GM12801 (cell line): ENCODE measurements around the gene LYPD3.

ENCODE experiments used
- TF ChIP-seq, protein P1 (sequence below): IDR thresholded peaks from one replicate; pipeline ENCODE4 v1.5.1; 2011; ENCODE audit warnings: control low read depth; ENCODE audit not compliant: insufficient read length; ENCODE audit errors: extremely low read depth

LYPD3 gene

DNA sequence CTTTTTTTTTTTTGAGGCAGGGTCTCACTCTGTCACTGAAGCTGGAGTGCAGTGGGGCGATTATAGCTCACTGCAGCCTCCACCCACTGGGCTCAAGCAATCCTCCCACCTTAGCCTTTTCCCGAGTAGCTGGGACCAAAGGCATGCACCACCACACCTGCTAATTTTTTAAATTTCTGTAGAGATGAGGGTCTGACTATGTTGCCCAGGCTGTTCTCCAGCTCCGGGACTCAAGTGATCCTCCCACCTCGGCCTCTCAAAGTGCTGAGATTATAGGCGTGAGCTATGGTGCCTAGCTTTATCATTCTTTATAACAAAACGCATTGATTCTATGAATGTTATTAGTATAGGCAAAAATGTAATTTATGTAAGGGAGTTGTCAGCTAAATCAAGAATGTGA is 17.9 kb upstream of the LYPD3 start:
- TF ChIP-seq, protein P1, sequence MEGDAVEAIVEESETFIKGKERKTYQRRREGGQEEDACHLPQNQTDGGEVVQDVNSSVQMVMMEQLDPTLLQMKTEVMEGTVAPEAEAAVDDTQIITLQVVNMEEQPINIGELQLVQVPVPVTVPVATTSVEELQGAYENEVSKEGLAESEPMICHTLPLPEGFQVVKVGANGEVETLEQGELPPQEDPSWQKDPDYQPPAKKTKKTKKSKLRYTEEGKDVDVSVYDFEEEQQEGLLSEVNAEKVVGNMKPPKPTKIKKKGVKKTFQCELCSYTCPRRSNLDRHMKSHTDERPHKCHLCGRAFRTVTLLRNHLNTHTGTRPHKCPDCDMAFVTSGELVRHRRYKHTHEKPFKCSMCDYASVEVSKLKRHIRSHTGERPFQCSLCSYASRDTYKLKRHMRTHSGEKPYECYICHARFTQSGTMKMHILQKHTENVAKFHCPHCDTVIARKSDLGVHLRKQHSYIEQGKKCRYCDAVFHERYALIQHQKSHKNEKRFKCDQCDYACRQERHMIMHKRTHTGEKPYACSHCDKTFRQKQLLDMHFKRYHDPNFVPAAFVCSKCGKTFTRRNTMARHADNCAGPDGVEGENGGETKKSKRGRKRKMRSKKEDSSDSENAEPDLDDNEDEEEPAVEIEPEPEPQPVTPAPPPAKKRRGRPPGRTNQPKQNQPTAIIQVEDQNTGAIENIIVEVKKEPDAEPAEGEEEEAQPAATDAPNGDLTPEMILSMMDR: no peak

DNA sequence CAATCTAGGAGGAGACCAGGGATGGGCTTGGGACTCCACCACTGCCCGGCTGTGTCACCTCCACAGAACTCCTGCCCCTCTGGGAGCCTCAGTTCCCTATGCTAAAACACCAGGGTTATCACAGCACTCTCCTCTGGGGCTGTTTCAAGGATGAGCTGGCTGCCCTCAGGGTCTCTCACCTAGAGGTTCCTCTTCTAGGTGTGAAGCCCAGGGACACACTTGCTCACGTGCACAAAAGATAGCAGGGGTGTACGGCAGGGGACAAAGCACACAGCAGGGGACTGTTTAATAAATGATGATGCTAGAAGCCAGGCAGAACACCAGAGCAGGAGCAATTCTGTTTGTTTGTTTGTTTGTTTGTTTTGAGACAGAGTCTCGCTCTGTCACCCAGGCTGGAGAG is 16.8 kb upstream of the LYPD3 start:
- TF ChIP-seq, protein P1: no peak

DNA sequence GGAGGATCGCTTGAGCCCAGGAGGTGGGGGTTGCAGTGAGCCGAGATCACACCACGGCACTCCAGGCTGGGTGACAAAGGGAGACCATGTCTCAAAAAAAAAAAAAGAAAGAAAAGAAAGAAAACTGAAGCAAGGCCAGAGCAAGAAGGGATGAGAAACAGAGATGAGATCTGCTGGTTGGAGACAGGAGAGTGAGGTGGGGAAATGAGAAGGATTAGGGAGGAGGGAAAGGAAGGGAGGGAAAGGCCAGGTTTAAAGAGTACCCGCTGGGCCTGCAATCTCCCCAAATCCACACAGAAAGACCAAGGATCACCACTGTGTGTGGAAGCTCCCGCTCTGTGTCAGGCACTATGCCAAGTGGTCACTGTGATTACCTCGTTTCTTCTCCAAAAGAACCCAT is 16.3 kb upstream of the LYPD3 start:
- TF ChIP-seq, protein P1: no peak

DNA sequence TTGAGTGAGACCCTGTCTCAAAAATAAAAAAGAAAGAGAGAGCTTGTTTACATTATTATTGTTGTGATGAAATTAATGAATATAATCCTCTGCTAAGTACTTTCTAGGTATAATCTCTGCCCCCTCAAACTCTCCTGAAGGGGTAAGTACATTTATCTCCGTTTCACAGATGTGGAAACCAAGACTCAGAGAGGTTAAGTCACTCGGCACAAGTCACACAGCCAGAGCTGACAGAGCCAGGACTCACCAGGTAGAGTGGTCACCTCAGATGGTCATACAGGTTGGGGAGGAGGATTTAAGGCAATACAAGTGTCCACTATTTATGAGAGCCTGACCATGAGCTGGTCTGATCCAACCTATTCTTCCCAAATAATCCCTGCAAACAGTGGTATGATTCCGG is 15.2 kb upstream of the LYPD3 start:
- TF ChIP-seq, protein P1: no peak

DNA sequence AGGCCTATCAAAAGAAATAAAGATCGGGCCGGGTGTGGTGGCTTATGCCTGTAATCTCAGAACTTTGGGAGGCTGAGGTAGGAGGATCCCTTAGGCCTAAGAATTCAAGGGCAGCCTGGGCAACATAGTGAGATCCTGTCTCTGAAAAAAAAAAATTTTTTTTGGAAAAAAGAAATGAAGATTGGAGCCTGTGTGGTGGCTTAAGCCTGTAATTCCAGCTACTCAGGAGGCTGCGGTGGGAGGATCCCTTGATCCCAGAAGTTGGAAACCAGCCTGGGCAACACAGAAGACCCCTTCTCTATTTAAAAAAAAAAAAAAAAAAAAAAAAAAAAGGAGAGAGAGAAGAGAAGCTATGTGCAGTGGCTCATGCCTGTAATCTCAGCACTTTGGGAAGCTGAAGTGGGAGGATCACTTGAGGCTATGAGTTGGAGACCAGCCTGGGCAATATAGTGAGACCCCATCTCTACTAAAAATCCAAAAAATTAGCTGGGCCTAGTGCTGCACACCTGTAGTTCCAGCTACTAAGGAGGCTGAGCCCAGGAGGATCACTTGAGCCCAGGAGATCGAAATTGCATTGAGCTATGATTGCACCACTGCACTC is 14.7 kb upstream of the LYPD3 start:
- TF ChIP-seq, protein P1: no peak

DNA sequence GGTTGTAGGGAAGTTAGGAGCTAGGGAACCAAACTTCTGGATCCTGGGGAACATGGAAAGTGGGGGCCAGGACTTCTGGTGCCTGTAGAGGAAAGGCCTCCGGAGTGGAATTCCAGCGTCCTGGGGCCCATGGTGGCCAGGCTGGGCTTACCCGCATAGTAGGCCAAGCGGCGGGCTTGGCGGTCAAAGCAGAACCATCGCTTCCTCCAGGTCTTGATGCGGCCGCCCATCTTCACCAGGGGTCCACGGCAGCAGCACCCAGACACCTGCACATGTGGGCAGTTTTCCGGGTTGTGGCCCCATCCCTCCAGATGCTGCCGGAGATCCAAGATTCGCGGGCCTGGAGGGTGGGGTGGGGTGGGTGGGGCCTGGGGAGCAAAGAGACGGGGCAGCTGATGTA is 13.8 kb upstream of the LYPD3 start:
- TF ChIP-seq, protein P1: no peak

DNA sequence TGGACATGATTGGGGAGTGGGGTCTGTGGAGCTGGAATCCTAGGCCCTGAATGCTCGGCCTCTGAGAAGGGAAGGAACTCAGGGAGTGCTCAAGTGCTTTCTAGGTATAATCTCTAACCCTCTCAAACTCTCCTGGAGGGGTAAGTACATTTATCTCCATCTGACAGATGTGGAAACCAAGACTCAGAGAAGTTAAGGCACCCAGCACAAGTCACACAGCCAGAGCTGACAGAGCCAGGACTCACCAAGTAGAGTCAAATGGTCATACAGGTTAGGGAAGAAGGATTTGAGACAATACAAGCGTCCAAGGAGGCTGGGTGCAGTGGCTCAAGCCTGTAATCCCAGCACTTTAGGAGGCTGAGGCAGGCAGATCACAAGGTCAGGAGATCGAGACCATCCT is 12.9 kb upstream of the LYPD3 start:
- TF ChIP-seq, protein P1: no peak
